Measurements from ENCODE around the gene LHFPL2. TPM values are rescaled to one million over a fixed set of nuclear protein-coding genes. Genes with fewer than 3 reads are reported as not detected.

Gene LHFPL2
- total RNA-seq, 3 donors from 2014 or later, result 44.8 to 63.6 (median 50.2) TPM

DNA sequence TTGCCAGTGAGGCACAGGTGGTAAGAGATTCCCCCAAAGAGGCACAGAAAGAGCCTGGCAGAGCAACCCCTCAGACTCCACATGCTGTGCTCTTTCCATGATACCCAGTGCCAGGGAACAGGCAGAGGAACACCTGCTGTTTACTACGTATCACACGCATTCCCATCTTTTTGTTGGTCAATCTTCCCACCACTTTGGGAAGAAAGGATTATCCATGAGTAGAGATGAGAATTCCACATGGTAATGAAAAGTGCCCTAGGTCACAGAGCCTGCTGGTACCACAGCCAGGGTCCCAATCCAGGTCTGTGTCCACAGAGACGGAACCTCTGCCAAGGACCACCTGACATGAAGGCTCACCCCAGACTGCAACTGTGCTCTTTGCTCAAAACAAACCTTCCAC is 86.6 kb downstream of the LHFPL2 start:
- intact Hi-C loops (cut with DNase I, micrococcal nuclease), result no loop called here

DNA sequence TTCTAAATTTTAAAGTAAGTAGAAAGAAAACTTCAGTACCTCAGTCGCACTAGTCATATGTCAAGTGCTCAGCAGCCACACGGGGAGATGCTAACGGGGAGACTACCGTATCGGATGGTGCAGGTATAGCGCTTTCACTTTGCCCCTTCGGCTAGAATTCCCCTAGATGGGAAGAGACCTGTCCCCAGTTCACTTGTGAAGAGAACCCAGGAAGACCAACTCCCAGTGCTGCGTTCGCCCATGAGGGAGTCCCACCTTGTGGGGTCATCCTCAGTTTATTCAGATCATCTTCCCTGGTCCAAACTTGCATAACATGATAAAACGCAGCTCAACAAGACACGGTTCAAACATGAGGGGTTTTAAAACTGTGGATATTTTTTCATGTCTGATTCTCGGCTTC is 87.3 kb downstream of the LHFPL2 start:
- Histone ChIP-seq H3K4me3 (no peak overlapping the region), H3K4me1 (ENCODE audit: low read depth) (no peaks in the 10 kb centered on the region), H3K36me3 (ENCODE audit: low read depth) (no peaks in the 10 kb centered on the region), H3K9me3 (no peaks in the 10 kb centered on the region)
- DNase-seq (no peak), ATAC-seq (no peak)
- TF ChIP-seq, protein P1, sequence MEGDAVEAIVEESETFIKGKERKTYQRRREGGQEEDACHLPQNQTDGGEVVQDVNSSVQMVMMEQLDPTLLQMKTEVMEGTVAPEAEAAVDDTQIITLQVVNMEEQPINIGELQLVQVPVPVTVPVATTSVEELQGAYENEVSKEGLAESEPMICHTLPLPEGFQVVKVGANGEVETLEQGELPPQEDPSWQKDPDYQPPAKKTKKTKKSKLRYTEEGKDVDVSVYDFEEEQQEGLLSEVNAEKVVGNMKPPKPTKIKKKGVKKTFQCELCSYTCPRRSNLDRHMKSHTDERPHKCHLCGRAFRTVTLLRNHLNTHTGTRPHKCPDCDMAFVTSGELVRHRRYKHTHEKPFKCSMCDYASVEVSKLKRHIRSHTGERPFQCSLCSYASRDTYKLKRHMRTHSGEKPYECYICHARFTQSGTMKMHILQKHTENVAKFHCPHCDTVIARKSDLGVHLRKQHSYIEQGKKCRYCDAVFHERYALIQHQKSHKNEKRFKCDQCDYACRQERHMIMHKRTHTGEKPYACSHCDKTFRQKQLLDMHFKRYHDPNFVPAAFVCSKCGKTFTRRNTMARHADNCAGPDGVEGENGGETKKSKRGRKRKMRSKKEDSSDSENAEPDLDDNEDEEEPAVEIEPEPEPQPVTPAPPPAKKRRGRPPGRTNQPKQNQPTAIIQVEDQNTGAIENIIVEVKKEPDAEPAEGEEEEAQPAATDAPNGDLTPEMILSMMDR (IDR thresholded peaks at IDR 0.05), result no peak
- intact Hi-C loops (cut with DNase I, micrococcal nuclease), result no loop called here

More for the DNA sequence above, 86.6 kb downstream of the LHFPL2 start:
- Histone ChIP-seq H3K36me3 (ENCODE audit: low read depth) (no peaks in the 10 kb centered on the region), H3K4me1 (ENCODE audit: low read depth) (no peaks in the 10 kb centered on the region), H3K9me3 (no peaks in the 10 kb centered on the region), H3K4me3 (no peak overlapping the region)
- no peak for ATAC-seq
- DNase-seq, result no peak
- TF ChIP-seq, protein P1 (IDR thresholded peaks at IDR 0.05), result no peak

DNA sequence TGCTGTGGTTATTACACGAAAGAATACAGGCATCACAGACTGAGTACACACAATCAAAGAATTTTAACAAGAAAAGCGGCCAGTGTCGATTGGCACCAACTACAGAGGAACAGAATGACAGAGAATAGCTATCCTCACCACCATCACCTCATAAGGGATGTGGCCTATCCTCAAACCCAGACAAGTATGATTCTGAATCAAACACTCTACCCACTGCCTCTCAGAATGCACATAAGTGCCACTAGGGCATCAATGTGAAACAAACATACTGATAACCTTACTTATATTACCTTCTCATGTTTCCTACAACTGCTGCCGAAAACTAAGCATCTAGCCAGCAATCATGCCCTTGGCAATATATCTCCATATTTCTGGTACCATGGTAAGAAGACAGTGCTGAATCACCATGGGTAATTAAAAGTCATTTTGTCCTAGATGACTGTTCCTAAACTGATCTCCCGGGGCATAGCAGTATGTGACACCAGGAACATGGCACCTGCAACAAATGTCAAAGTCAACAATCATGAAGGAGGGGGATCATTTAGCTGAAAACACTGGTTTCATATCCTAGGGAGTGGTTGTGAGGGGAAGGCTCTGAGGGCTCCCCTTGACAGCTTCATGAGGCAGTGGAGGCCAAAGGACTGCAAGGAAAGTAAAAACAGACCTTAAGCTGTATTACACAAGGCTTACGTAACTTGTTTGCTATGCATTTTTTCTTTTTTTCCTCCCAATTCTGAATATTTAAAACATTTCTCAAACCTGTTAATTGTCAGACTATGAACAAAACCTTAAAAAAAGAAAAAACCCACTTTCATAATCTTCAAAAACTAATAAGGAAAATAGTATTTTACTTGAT is 88.3 kb downstream of the LHFPL2 start:
- Histone ChIP-seq H3K36me3 (ENCODE audit: low read depth) (no peaks in the 10 kb centered on the region), H3K4me3 (no peak overlapping the region)
- no peak for ATAC-seq

DNA sequence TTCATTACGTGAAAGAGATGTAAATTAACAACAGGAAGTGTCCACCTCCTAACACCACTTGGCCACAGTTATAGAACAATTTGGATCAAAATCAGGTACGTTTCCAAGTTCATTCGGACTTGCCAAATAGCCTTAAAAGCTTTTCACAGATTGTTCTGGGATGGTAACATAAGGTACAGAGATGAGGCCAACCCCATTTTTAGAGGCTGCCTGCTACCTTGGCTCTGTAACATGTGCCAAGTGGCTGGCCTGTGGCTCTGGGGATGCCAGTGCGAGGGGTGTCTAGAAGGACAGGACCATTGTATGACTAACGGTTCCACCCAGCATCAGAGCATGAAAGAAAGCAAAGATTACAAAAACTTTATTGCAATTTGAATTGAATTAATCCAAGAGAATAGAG is 91.0 kb downstream of the LHFPL2 start:
- H3K36me3 ChIP-seq (ENCODE audit: low read depth), result no peaks in the 10 kb centered on the region
- no peaks in the 10 kb centered on the region for H3K4me1 ChIP-seq (ENCODE audit: low read depth)
- no peak for DNase-seq
- ATAC-seq, result no peak
- intact Hi-C loops (cut with DNase I, micrococcal nuclease), result no loop called here
- no peaks in the 10 kb centered on the region for H3K9me3 ChIP-seq
- TF ChIP-seq, protein P1 (IDR thresholded peaks at IDR 0.05), result no peak
- no peak overlapping the region for H3K4me3 ChIP-seq

More for the DNA sequence above, 88.3 kb downstream of the LHFPL2 start:
- TF ChIP-seq, protein P1 (IDR thresholded peaks at IDR 0.05), result no peak
- Histone ChIP-seq H3K9me3 (no peaks in the 10 kb centered on the region), H3K4me1 (ENCODE audit: low read depth) (no peaks in the 10 kb centered on the region)
- intact Hi-C loops (cut with DNase I, micrococcal nuclease), result no loop called here
- no peak for DNase-seq

DNA sequence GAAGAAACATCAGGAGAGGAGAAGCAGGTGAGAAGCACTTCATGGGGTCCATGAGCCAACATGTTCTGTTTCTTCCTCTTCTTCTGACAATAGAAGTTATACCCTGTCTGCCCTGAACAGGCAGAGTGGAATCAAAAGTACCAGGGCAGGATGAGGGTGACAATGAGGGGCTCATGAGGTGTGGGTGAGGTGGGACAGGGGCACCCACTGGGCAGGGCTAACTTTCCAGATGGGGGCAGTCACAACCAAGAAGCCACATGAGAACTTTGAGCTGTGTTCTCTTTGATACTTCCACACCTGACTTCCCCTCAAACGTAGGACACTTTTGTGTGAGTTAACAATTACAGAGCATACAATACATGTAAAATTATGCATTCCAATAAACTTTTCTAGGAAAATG is 92.7 kb downstream of the LHFPL2 start:
- H3K36me3 ChIP-seq (ENCODE audit: low read depth), result no peaks in the 10 kb centered on the region
- intact Hi-C loops (cut with DNase I, micrococcal nuclease), result no loop called here
- no peak overlapping the region for H3K4me3 ChIP-seq
- TF ChIP-seq, protein P1 (IDR thresholded peaks at IDR 0.05), result no peak
- no peak for DNase-seq
- ATAC-seq, result no peak
- H3K9me3 ChIP-seq, result no peaks in the 10 kb centered on the region
- H3K4me1 ChIP-seq (ENCODE audit: low read depth), result no peaks in the 10 kb centered on the region

Data from mucosa of descending colon (tissue), 3 donors.